C4-2B (cell line): Measurements from ENCODE around the gene GRM3.

ENCODE experiments used
- ZFX ChIP-seq: fragments of 450-650 bp; IDR thresholded peaks from 2 replicates; pipeline ENCODE4 v1.6.1; 2017
- TF ChIP-seq, protein P1 (sequence below): fragments of 450-650 bp; conservative IDR thresholded peaks from 2 replicates; pipeline ENCODE4 v1.5.1; 2017; ENCODE audit warnings: mild to moderate bottlenecking

DNA sequence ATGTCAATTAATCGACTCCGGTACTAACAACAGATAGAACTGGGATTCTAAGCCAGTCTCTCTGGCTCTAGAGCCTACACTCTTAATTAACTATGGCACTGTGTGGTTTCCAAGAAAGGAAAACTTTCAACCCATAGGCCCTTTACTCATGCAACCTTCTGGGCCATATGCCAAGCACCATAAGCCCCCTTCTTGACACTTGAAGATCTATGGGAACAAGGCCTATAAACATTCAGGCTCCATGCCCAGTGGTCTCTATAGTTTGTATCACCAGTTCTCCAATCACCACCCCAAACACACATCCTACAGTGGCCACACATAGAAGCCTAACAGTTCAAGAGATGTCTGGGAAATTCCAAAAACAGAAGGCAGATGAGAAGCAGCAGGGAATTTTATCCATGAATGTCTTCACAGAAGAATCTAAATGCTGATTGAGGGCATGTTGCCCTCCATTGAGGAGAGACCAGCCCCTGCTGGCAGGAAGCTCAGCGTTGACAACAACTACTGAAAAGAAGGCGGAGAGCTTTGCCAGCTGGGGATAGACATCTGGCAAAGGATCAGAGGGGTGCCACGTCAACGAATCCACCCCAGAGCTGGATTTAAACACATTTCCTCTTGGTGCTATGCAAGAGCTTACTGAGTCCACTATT is 64.4 kb downstream of the GRM3 start:
- TF ChIP-seq, protein P1, sequence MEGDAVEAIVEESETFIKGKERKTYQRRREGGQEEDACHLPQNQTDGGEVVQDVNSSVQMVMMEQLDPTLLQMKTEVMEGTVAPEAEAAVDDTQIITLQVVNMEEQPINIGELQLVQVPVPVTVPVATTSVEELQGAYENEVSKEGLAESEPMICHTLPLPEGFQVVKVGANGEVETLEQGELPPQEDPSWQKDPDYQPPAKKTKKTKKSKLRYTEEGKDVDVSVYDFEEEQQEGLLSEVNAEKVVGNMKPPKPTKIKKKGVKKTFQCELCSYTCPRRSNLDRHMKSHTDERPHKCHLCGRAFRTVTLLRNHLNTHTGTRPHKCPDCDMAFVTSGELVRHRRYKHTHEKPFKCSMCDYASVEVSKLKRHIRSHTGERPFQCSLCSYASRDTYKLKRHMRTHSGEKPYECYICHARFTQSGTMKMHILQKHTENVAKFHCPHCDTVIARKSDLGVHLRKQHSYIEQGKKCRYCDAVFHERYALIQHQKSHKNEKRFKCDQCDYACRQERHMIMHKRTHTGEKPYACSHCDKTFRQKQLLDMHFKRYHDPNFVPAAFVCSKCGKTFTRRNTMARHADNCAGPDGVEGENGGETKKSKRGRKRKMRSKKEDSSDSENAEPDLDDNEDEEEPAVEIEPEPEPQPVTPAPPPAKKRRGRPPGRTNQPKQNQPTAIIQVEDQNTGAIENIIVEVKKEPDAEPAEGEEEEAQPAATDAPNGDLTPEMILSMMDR = no peak
- no peak for TF ChIP-seq ZFX
